Neural crest cell (in vitro differentiated cells): ENCODE data around the gene DZIP3. TPM values are rescaled to one million over a fixed set of nuclear protein-coding genes. Genes with fewer than 3 reads are reported as not detected.

ENCODE experiments used
- DNase-seq: peaks from one replicate; pipeline ENCODE4 v3.0.0; 2021; ENCODE audit warnings: low read depth, mixed read lengths, low spot score
- H3K27ac Mint-ChIP-seq: one replicate; pipeline ENCODE4 v1.8.0; 2021; ENCODE audit warnings: mild to moderate bottlenecking, mixed read lengths; ENCODE audit not compliant: unreplicated experiment
- H3K27me3 Mint-ChIP-seq: 2 replicates; pipeline ENCODE4 v1.8.0; 2021; ENCODE audit warnings: low read depth, mild to moderate bottlenecking, mixed read lengths
- H3K36me3 Mint-ChIP-seq: 2 replicates; pipeline ENCODE4 v1.8.0; 2021; ENCODE audit warnings: low read depth, mild to moderate bottlenecking, mixed read lengths
- H3K4me1 Mint-ChIP-seq: 2 replicates; pipeline ENCODE4 v1.8.0; 2021; ENCODE audit warnings: mixed read lengths
- H3K4me3 Mint-ChIP-seq: one replicate; pipeline ENCODE4 v1.8.0; 2021; ENCODE audit warnings: mild to moderate bottlenecking, mixed read lengths
- H3K9me3 Mint-ChIP-seq: 2 replicates; pipeline ENCODE4 v1.8.0; 2021; ENCODE audit warnings: mixed read lengths
- CTCF ChIP-seq: fragments of 200-600 bp; sonication (generic); conservative IDR thresholded peaks from 2 replicates; pipeline ENCODE4 v1.5.0; 2021; ENCODE audit warnings: antibody characterized with exemption, mild to moderate bottlenecking
- total RNA-seq: library from RNA; stranded (reverse); gene quantifications from 2 replicates; pipeline ENCODE4 v1.2.1, GENCODE V29; 2021

DZIP3 gene
- total RNA-seq, 1 donor from 2014 or later, result 24.2 TPM

- Mint-ChIP-seq H3K27ac (no peak overlapping the region), H3K4me1 (peaks cover 5% of the 10 kb centered on the region), H3K9me3 (no peaks in the 10 kb centered on the region), H3K4me3 (no peak overlapping the region), H3K36me3 (peaks cover 10% of the 10 kb centered on the region), H3K27me3 (no peaks in the 10 kb centered on the region)
- TF ChIP-seq CTCF, result no peak
- DNase-seq, result no peak
Measured at GRCh38 chr3:108548886-108549285, 40.6 kb upstream of the DZIP3 start.

- H3K27me3 Mint-ChIP-seq, result no peaks in the 10 kb centered on the region
- no peaks in the 10 kb centered on the region for H3K9me3 Mint-ChIP-seq
- H3K27ac Mint-ChIP-seq, result no peak overlapping the region
- peak; percentile 75 for TF ChIP-seq CTCF
- no peak for DNase-seq
- H3K4me3 Mint-ChIP-seq, result no peak overlapping the region
- H3K4me1 Mint-ChIP-seq, result no peaks in the 10 kb centered on the region
- peaks cover 4% of the 10 kb centered on the region for H3K36me3 Mint-ChIP-seq
Measured at GRCh38 chr3:108552267-108553159, 37.0 kb upstream of the DZIP3 start.

- Mint-ChIP-seq H3K4me1 (no peaks in the 10 kb centered on the region), H3K9me3 (no peaks in the 10 kb centered on the region), H3K27ac (no peak overlapping the region), H3K36me3 (peaks cover 14% of the 10 kb centered on the region), H3K27me3 (no peaks in the 10 kb centered on the region), H3K4me3 (no peak overlapping the region)
- no peak for TF ChIP-seq CTCF
- no peak for DNase-seq
Measured at GRCh38 chr3:108554229-108554628, 35.3 kb upstream of the DZIP3 start.

GRCh38 chr3:108554913-108555571, 34.5 kb upstream of the DZIP3 start:
- H3K4me1 Mint-ChIP-seq, result no peaks in the 10 kb centered on the region
- no peak for DNase-seq
- TF ChIP-seq CTCF, result no peak
- no peak overlapping the region for H3K4me3 Mint-ChIP-seq
- no peak overlapping the region for H3K27ac Mint-ChIP-seq
- peaks cover 16% of the 10 kb centered on the region for H3K36me3 Mint-ChIP-seq
- no peaks in the 10 kb centered on the region for H3K9me3 Mint-ChIP-seq
- H3K27me3 Mint-ChIP-seq, result no peaks in the 10 kb centered on the region

GRCh38 chr3:108555966-108556581, 33.4 kb upstream of the DZIP3 start:
- no peak for TF ChIP-seq CTCF
- Mint-ChIP-seq H3K27me3 (no peaks in the 10 kb centered on the region), H3K9me3 (no peaks in the 10 kb centered on the region), H3K36me3 (peaks cover 17% of the 10 kb centered on the region), H3K4me1 (no peaks in the 10 kb centered on the region), H3K27ac (no peak overlapping the region), H3K4me3 (no peak overlapping the region)
- DNase-seq, result no peak
